ENCODE results near the gene ULK4. TPM values are rescaled to one million over a fixed set of nuclear protein-coding genes. Genes with fewer than 3 reads are reported as not detected.
"Not testable (repeated sequence)": the region's sequence is repeated elsewhere in the genome, so short reads cannot be mapped to it uniquely, and the experiment has no call there.

ULK4 gene
- total and polyA plus RNA-seq, 2 of the 8 experiments (the other 6 are each of a cell fraction or from before 2014, with no cell fraction given): 3.0 to 10.8 TPM

GRCh38 chr3:41456162-41456561 is 505.7 kb downstream of the ULK4 start (continued):
- no peak for TF ChIP-seq KDM4A (IDR thresholded peaks at IDR 0.05; ENCODE audit: low read depth, low read length, severe bottlenecking)
- TF ChIP-seq CEBPB (IDR thresholded peaks at IDR 0.05; ENCODE audit: low read depth, low read length): no peak
- TF ChIP-seq YY1 (IDR thresholded peaks at IDR 0.05; ENCODE audit: low read depth, low read length): no peak
- TF ChIP-seq BACH1 (IDR thresholded peaks at IDR 0.05; ENCODE audit: low read length): no peak
- TF ChIP-seq CHD2 (IDR thresholded peaks at IDR 0.05; ENCODE audit: low read length): no peak

GRCh38 chr3:41453618-41454017 is 508.3 kb downstream of the ULK4 start:
- H4K91ac ChIP-seq (replicated peaks; ENCODE audit: insufficient read length, low read length); H3K27ac ChIP-seq (ENCODE audit: low read depth, low read length); H3K4me2 ChIP-seq (ENCODE audit: insufficient read depth in 1 of 2, low read depth in 2 of 2, low read length in 2 of 2); H3K4me1 ChIP-seq (replicated peaks in 1 of 4; ENCODE audit: control insufficient read depth in 3 of 4, insufficient read depth in 4 of 4, low read length in 3 of 4); H2AK5ac ChIP-seq (ENCODE audit: low read depth, low read length); H2BK20ac ChIP-seq (ENCODE audit: low read length); H3K9ac ChIP-seq (replicated peaks in 1 of 4; ENCODE audit: extremely low read depth in 1 of 4, low read depth in 3 of 4, low read length in 3 of 4); H3K4me3 ChIP-seq (ENCODE audit: extremely low read depth in 1 of 4, insufficient read depth in 2 of 4, low read depth in 3 of 4, low read length in 4 of 4); H3K14ac ChIP-seq (ENCODE audit: insufficient read length); DNase-seq (ENCODE audit: low read depth in 1 of 2, low spot score in 2 of 2); POLR2A ChIA-PET (ENCODE audit: partially characterized antibody); H2BK120ac ChIP-seq (replicated peaks; ENCODE audit: low read depth, low read length); H3K4ac ChIP-seq (replicated peaks; ENCODE audit: insufficient read length, low read depth, low read length); H3K56ac ChIP-seq (replicated peaks; ENCODE audit: insufficient read length, low read depth, low read length); H3K27me3 ChIP-seq (replicated peaks in 1 of 4; ENCODE audit: control insufficient read depth in 3 of 4, extremely low read depth in 1 of 4, insufficient read depth in 3 of 4, low read length in 3 of 4); H3K23me2 ChIP-seq (ENCODE audit: low read depth, low read length); H3K23ac ChIP-seq (ENCODE audit: insufficient read length); H3K18ac ChIP-seq (ENCODE audit: extremely low read depth, low read length); H4K20me1 ChIP-seq (replicated peaks in 1 of 2; ENCODE audit: control insufficient read depth in 1 of 2, insufficient read depth in 2 of 2, low read length in 2 of 2); H4K8ac ChIP-seq (ENCODE audit: extremely low read depth, insufficient read depth, low read length); H3K9me3 ChIP-seq (ENCODE audit: insufficient read depth in 2 of 2, low read depth in 1 of 2, low read length in 1 of 2); H3K79me1 ChIP-seq (ENCODE audit: low read depth, low read length); H2BK15ac ChIP-seq (ENCODE audit: low read length); FAIRE-seq; H3K36me3 ChIP-seq (ENCODE audit: control insufficient read depth in 2 of 4, insufficient read depth in 4 of 4, low read length in 3 of 4); H2AFZ ChIP-seq (ENCODE audit: low read length); H2BK12ac ChIP-seq (ENCODE audit: low read depth, low read length); H2BK5ac ChIP-seq (ENCODE audit: low read depth, low read length); H3K79me2 ChIP-seq (ENCODE audit: control insufficient read depth in 1 of 2, insufficient read depth in 2 of 2, low read length in 2 of 2); H4K5ac ChIP-seq (ENCODE audit: insufficient read length, low read depth, low read length): not testable (repeated sequence)
- CTCF ChIA-PET (ENCODE audit: partially characterized antibody): interaction anchor here (1.1 to 1.2 kb wide), 2 partner anchors 120 to 154 kb away, joined by 3 read pairs; no protein-coding TSS in a partner anchor
- 93% methylated on average over 1 of the region's 1 CpG; no CpG with 5 or more reads in 1 of the 2 experiments for WGBS, 2 experiments (ENCODE audit: extremely low coverage in 1 of 2, insufficient coverage in 1 of 2, insufficient read length in 1 of 2, insufficient replicate concordance in 2 of 2, low coverage in 1 of 2, low lambda C conversion rate in 2 of 2, missing lambda C conversion rate in 1 of 2)

Data from H1 (cell line).